Putamen (tissue), 1 donor: ENCODE measurements around the gene KCNQ1.

Source experiments
- DNase-seq: peaks from one replicate; pipeline ENCODE4 v3.0.0-alpha.2; 2016; ENCODE audit warnings: low spot score

Gene KCNQ1

DNA sequence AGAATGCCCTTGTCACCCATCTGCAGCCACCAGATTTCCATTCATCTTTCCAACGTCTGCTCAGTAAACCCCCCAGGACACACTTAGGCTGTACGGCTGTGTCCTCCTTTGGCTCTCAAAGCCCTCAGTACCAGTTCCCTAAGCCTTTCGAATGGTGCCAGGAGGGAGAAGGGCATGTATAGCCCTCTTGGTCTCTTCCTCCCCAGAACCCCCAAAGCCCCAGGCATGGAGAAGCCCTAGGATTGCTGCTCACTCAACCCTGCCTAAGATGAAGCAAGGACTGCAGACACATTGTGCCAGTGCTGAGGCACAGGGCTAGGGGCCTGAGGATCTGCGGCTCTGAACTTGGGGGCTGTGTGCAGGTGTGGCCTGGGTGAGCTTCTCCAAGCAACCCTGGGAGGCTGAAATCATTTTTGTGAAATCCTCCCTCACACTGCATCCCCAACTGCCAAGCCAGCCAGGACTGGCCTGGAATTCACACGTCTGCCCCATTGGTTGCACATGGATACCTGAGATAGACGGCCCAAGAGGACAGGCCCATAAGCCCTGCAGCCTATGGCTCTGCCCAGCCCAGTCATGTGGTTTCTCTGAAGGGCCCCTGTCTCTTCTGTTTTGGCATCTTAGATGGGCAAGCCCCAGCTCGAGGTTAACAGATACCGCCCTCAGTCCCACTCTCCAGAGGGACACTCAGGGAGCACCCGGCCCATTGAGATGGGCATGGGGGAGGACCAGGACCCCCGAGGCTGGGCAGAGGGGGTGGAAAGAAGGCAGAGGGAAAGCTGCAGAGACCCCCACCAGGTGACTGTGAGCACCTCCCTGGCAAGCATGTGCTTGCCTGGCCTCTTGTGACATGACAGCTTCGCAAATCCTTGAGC, 221.0 kb downstream of the KCNQ1 start:
- DNase-seq, result no peak

DNA sequence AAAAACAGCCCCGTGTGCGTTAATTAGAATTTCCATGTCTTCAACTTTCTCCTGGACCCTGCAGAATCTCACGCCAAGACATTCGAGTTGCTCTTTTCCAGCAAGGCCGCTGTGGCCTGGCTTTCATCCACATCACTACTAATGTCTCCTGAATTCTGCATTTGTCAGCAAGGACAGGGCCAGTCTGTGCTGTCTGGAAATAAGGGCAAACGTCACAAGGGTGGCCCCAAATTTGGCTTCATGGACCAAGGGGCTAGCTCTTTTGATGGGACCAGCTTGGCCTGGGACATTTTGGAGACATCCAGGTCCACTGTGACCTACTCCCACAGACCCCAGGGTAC, 221.6 kb downstream of the KCNQ1 start:
- no peak for DNase-seq

DNA sequence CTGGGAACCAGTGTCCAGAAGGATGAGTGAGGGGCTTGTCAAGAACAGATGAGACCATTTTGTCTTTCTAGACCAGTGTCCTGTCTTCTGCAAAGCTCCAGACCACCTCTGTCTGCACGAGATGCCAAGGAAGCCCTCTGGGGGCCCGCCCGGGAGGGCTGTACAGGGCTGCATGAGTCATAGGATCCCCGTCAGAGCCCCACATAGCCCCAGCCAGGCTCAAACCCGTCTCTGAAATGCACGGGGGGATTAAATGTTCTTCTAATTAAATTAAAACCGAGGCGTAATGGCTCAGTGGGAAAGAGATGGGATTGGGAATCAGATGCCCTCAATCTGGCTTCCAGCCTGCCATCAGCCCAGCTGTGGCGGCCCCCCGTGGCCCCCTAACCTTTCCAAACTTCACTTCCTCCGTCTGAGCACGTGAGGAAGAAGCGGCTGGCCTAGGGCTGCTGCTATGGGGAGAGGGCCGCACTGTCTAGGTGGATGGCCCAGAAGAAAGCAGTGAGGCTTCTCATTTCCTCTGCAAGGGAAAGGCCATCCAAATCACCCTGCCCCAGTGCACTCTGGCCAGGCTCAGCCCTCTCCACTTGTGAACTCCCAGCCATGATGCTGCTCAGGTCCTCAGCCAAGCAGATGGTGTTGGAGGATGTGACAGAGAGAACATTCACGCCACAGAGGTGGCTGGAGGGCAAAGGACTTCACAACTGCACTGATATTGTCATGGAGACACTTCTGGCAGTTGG, 222.2 kb downstream of the KCNQ1 start:
- DNase-seq, result no peak

DNA sequence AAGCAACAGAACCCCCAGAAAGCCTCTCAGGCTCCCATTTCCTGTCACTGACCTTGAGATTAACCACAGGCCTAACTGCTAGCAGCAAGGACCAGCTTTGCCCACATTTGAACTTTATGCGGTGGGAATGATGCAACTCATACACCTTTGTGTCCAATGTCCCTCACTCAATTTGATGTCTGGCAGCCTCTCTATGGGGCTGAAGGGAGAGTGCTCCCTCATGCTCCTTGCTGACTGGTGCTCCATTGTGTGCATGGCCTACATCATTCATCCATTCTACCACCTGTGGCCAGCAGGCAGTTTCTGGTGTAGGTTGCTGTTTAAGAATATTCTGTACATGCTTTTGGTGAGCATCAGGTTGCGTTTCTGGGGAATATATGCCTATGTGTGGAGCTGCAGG, 223.1 kb downstream of the KCNQ1 start:
- DNase-seq, result no peak

DNA sequence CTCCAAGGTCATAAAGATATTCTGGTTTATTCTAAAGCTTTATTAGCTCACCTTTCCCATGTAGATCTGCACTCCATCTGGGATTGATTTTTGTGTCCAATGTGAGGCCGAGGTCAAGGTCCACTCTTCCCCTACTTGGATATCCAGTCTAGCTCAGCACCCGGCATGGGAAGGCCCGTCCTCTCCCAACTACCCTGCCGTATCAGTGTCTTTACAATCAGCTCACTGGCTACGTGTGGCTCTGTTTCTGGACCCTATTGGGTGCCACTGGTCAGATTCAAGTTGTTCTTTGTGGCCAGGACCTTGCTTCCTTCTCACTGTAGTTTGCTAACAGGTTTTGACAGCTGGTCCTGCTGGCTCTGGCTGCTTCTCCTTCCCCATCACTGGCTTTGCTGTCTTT, 224.1 kb downstream of the KCNQ1 start:
- no peak for DNase-seq

DNA sequence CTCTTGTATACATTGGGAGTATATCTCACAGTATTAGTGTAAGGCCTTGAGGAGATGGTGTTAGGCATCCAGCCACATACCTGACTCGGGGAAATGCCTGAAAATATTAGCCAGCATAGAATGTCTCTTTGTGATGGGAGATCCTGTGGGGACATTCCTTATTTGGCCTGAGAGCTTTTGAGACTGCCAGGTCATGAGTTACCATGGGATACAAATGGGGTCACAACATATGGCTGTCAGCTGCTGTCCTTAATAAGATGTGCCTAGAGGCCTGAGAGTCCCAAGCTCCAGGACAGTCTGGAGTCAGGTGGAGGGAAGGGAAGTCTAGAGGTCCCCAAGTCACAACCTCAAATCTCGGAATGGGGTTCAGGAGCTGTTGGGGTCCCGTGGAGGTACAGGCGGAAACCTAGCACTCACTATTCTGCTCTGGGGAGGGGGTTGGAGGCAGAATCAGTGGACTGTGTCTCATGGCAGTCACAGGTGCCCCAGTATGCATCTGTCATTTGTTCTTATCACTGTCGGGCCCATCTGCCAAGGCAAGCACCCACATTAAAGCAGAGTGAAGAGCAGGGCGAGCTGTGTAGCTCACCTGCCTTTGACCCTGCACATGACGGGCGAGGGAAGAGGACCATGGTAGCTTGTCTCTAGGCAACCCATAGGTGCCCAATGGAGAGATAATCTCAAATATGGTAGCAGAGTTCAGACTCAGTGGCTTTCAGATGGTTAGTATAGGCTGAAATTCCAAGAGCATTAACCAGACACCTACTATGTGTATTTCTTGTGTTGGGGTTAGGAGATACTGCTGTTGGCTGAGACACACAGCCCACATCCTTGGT, 225.0 kb downstream of the KCNQ1 start:
- no peak for DNase-seq

DNA sequence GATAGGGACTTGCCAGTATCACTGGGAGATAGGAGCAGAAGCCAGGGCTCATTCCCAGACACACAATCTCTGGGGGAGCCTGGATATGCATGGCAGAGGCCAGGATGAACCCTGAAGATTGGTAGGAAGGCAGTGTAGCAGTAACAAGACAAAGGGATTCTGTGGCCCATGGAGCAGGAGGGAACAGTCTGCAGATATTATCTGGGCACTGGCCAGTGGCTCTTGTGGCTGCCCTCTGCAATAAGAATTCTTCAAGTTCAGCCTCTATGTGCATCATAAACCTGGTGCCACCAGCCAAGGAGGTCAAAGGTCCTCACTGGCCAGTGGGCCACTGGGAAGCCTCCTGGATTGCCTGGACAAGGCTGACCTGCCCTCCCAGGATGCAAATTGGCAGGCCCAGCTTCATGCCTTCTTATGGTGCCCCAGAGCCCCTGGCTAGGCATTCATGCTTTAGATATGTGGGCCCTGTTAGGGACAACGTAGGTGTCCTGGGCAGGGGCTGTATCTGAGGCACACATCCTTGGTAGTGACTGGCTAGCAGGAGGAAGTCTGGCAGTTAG, 225.8 kb downstream of the KCNQ1 start:
- DNase-seq, result no peak

DNA sequence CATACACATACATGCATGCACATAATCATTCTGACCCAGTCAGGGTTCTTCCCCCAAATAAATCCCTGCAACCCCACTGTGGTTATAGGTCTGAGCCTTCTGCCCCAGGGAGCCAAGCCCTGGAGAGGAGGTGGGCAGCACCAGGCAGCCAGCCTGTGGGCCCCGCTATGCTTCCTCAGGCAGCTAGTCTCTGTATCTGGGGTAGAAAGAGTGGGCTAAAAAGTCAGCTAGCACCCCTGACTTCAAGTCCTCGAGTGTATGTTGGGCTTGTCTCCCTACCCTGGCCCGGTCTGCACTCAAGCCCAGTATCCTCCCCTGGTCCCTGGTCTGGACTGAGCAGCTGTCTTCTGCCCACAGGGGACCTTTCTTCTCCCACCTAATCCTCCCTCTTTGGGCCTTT, 226.9 kb downstream of the KCNQ1 start:
- DNase-seq, result no peak

DNA sequence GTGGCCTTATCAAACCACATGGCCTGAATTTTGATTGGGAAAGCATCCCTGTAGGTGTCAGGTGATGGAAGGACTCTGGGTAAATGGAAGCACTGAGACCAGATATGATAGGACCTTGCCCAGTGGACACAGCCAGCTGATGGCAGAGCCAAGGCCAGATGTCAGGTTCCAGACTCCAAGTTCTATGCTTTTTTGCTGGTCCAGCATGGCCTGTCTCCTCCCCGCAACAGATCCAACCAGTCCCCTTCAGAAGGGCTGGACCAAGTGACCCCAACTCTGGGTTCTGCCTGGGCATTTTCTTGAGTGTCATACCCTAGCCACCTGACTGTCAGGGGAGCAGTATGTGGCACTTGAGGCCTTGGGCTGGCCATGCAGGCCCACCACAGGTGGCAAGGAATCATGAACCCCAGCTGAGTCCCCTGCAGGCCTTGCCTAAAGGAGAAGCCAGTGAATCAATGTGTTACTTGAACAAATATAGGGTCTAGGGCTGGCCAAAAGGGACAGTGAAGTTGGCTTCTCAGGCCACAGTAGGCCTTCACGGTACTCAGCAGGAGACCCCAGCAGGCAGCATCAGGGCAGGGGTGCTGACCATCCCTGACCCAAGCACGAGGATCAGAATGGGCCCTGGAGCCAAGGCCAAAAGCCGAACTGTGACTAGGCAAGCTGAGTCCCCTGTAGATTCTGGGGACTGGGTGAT, 227.9 kb downstream of the KCNQ1 start:
- DNase-seq, result no peak

DNA sequence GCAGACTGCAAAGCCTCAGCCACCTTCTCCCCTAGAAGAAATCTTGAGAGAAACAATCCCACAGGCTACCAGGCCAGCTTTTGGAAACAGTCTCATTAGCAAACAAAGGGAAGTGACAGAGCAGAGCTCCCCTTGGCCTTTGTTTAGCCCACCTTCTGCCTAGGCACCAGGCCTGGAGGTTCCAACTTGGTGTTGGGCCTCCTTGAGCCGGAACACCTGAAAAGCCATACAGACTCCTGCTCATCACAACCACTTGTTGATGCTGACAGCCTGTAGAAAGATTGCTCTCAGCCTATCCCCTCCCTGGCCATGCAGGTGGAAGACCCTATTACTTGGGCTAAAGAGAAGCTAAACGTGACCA, 228.4 kb downstream of the KCNQ1 start:
- no peak for DNase-seq

DNA sequence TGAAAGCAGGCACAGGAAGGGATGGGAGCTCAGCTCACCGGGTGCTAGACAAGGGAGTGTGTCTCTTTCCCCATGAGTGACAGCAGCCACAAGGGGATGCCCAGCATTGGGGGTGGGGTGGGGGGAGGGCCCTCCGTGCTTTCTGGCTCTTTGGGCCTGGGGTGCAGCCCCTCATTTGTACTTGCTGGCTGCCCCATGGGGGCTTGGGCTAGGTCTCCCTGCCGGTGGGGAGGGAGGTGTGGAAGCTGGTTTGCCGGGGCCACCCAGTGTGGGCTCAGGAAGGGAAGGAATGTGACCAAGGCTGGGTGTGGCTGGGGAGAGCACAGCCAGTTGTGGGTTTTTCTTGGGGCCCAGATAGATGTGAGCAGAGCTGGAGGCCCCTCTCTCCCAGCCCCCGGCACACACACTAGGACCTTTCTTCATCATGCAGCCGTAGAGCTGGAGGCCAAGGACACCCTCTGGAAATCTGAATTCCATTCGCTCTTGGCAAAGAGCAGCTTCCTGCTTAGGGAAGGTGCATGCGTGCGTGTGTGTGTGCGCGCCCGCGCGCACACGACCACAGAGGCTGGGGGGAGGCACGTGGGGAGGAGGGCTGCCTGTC, 229.2 kb downstream of the KCNQ1 start:
- DNase-seq, result no peak

DNA sequence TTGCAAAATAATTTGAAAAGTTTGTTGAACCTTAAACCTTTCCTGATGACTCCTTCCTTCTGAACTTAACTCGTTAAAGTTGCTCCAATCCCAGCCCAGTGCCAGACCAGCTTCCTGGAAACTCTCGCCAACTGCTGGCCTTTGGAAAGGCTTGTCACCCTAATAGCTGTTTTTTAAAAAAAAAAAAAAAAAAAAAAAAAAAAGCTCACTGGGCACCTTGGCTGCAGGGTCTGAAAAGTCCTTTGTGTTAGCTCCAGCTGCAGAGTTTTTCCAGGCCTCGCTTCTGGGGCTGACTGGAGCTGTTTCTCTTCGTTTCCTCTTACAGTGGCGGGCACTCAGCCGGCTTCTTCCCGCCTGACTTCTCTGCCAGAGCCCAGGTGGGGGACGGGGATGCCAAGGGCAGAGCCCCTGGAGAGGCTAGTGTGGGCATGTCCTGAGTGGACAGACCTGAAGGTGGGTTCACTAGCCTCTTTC, 229.9 kb downstream of the KCNQ1 start:
- DNase-seq, result peak; percentile 30

DNA sequence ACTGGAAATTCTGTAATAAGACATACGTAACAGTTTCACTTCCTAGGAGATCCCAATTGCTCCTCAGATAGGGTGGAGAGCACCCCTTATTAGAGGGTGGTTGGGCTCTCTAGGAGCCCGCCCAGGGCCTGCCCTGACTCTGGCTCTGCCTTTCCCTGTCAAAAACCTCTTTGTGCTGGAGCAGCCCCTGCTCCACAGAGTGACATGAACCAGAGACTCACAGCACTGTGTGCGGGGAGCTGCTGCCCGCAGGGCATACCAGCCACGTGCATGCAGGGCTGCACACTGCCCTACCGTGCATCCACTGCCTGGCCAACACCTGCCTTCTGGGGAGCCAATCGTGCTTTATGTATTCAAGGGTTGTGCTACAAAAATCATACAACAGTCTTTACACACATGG, 230.7 kb downstream of the KCNQ1 start:
- DNase-seq, result no peak

DNA sequence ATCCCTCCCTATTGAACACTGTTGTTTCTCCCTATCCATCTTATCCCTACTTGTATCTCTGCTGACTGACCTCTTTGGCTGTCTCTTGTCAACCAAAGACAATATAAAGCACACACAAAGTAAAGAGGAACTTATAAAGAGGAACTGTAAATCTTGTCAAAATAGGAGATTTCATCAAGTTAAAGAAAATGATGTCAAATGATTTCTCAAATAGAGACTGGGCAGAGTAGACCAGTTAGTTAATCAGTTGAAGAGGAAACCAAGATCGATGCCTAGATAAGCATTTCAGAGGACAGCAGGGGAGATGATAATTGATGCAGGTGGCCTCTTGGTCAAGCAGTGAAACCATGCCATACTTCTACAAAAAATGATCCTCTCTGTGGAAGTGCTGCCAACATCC, 232.3 kb downstream of the KCNQ1 start:
- DNase-seq, result no peak

DNA sequence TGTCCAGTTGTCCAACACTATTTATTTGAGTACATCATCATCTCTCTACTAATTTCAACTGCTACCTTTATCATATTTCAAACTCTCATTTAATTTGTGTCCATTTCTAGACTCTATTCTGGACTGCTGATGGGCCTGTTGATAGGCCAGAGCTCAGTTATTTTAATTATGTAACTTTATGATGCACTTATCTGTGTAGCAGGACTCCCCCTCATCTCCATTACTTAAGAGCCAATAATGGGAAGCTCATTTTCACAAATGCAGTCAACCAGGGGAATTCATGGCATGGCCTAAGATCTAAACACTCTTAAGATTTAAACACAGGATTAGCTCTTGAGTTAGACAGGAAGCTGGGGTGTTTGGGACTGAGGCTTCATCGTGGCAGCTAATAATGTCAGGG, 233.6 kb downstream of the KCNQ1 start:
- no peak for DNase-seq

DNA sequence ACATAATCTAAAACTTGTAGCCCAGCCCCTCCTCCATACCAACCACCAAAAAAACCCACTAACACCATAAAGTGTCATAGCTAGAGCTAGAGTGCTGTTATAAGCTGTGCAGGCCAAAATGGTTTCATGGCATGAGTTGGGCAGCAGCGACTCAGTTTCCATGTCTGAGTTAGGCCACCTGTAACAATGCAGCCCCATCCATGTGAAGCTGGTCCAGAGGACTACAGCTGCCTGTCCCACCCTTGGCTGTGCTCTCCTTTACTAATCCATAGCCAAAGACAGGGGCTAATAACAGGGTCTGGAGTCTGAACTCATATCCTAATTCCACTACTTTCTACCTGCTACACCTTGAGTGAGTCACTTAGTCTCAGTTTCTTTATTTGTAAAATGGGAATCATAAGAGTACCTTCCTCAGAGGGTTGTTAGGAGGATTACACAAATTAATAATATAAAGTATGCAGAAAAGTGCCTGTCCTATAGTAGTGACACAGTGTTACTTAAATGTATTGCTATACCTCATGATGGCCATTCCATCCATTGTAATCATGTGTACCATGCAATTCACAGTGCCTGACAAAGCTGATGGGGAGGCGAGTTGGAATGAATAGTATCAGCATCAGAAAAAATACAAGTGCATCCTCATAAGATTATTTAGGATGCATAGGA, 234.3 kb downstream of the KCNQ1 start:
- no peak for DNase-seq

DNA sequence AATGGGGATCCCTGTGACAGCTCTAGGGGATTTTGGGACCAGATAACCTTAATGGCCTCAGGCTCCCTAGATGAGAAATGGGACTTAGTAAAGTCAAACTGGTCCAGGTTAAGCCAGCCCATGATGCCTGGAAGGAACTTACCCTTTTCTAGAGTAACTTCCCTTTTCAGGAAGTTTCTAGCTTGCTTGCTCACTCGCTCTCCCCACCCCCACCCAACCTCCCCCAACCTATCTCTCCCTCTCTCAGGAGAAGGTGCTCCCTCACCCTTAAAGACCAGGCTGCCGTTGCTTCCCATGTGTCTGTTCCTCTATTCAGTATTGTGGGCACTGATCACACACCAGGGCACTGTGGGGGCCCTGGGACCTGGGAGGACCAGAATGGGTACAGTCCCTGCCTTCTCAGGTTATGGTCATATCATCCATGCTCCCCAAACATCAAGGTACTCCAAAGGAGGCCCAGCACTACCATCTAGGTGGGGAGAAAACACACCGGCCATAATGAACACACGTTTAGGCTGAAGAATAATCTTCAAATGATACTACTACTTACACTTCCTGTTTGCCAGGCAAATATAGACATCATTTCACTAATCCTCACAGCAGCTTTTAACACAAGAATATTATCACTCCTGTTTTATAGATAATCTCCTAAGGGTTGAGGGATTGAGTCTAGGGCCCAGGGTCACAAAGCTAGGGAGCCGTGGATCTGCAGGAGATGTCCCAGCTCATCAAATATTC, 236.8 kb downstream of the KCNQ1 start:
- DNase-seq, result no peak

DNA sequence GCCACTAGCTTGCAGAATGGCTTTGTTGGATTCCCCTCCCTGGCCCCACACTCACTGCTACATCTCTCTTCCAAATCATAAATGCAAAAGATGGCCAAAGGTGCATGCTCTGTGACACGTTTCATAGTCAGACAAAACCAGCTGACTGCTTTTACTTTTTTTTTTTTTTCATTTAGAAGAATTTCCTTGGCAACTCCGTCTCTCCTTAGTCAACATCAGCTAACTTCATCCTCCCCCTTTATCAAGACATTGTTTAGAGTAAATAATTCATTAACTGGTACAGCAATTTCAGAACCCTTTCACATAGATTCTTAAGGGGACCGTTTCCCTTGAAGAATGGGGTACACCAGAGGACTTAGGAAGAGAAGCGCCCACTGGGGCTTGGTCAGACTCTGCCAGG, 239.0 kb downstream of the KCNQ1 start:
- DNase-seq, result no peak

DNA sequence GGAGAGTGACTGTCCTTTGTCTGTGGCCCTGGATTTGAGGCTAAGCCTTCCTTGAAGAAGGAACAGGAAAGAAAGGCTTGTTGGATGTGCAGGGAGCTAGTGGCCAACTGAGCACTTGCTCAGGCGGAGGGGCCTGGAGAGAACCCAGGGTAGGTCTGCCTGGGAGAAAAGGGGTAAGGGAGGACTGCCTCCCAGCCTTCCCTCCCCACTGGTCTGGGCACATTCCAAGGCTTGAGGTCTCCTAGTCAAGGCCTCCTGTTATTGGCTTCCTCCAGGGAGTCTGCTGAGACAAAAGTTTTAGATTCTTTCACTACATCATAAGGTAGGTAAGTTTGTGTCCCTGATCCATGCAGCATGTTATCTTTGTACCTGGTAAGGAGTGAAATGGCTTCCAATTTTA, 239.8 kb downstream of the KCNQ1 start:
- no peak for DNase-seq

DNA sequence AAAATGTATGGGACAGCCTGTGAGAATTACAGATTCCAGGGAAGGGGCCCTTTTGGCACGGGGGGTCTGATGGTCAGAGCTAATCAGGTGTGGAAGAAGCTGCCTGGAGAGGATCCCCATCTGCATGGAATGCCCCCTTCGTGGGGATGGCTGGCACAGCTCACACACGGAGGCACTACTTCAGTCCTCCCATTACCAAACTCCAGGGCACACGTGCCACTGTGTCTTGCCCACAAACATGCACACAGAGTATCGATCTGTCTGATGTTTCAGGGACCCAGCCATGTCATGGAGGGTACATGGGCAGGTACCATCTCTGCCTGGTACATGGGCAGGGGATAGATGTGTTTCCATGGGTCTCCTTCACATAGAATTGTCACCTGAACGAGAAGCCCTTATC, 240.2 kb downstream of the KCNQ1 start:
- DNase-seq, result no peak
